Measurements from ENCODE around the gene SLC1A2. TPM values are rescaled to one million over a fixed set of nuclear protein-coding genes. Genes with fewer than 3 reads are reported as not detected.
"Not testable (repeated sequence)": the region's sequence is repeated elsewhere in the genome, so short reads cannot be mapped to it uniquely, and the experiment has no call there.

SLC1A2 gene
- total RNA-seq, 2 donors from 2014 or later, result 1.9 to 2.9 TPM

GRCh38 chr11:35226756-35227155 is 192.6 kb downstream of the SLC1A2 start:
- DNase-seq (ENCODE audit: low spot score); intact Hi-C loops (cut with DNase I): not testable (repeated sequence)

DNA sequence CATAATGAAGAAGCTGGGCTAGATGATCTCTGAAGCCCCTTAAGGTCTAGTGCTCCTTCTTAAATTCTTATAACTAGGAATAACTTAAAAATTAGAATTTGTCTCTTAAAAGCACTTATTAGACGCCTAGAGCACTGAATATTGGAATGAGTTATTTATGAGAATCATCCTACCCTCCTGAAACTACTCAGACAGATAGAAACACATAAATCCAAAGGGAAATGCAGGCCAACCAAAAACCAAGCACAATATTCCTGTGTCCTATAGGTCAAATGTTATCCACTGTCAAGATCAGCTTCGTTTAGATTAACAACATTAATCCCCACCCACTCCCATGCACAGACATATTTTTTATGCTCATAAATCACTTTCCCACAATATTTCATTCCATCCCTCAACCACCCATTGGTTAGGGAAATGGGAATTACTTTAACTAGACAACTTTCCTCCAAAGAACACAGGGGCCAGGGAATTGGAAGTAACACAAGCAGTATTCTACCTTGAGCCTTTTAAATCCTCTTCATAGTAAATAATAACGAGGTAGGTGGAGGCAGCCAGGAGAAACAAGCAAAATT is 193.3 kb downstream of the SLC1A2 start:
- no peak for DNase-seq (ENCODE audit: low spot score)
- intact Hi-C loops (cut with DNase I), result no loop called here

DNA sequence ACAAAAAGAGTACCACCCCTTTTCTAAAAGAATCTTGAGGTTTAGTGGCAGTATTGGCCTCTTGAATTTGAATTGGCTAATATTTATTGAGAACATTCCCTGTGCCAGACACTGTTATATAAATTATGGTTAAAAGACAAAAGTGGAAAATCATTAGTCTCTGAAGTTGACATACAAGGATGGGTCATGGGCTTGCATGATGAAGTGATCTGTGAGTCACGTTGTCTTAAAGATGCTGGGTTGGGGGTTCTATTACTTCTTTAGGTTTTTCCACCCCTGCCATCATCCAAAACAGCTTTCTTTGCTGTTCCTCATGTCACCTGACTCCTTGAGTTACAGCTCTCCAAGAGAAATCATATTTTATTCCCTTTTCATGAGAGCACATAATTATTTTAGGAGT is 195.4 kb downstream of the SLC1A2 start:
- intact Hi-C loops (cut with DNase I), result no loop called here
- no peak for DNase-seq (ENCODE audit: low spot score)

GRCh38 chr11:35223371-35223796 is 196.0 kb downstream of the SLC1A2 start:
- no peak for DNase-seq (ENCODE audit: low spot score)
- intact Hi-C loops (cut with DNase I), result no loop called here

GRCh38 chr11:35218956-35219355 is 200.4 kb downstream of the SLC1A2 start:
- intact Hi-C loops (cut with DNase I), result no loop called here
- DNase-seq (ENCODE audit: low spot score), result no peak

GRCh38 chr11:35216962-35217678 is 202.2 kb downstream of the SLC1A2 start:
- DNase-seq (ENCODE audit: low spot score), result no peak
- intact Hi-C loops (cut with DNase I), result no loop called here

DNA sequence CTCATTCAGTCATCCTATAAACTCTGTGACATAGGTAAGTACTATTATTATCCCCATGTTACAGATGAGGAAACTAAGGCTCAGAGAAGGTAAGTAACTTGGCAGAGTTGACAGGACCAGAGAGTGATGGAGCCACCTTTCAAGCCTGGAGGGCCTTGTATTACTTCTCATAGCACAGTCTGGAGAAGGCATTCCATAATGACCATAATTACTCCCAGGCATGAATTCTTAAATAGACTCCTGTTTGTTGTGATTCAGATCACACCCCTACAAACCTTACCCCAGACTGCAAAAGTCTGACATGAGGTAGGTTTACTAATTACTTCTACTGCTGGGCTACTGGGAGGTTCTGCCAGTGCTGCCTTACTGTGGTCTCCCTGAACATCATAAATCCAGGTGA is 203.4 kb downstream of the SLC1A2 start:
- intact Hi-C loops (cut with DNase I), result no loop called here
- DNase-seq (ENCODE audit: low spot score), result no peak

DNA sequence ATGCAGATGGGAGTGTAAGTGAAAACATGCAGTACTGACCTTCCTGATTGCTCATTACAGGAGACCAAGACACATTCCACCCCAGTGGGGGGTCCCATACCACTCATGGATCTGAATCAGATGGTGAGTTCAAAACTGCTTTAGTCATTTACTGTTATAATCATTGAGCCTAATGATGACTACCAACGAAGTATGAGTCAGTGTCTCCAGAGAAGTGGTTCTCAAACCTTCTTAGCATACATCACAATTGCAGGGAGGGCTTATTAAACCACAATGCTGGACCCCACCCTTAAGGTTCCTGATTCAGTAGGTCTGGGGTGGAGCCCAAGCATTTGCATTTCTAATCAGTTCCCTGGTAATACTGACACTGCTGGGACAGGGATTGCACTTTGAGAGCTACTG is 204.6 kb downstream of the SLC1A2 start:
- DNase-seq (ENCODE audit: low spot score), result no peak
- intact Hi-C loops (cut with DNase I), result no loop called here

- no peak for DNase-seq (ENCODE audit: low spot score)
- intact Hi-C loops (cut with DNase I), result no loop called here
Observed at GRCh38 chr11:35214226-35214770, 205.1 kb downstream of the SLC1A2 start.

GRCh38 chr11:35211952-35212351 is 207.4 kb downstream of the SLC1A2 start:
- no peak for DNase-seq (ENCODE audit: low spot score)
- intact Hi-C loops (cut with DNase I), result no loop called here

- DNase-seq (ENCODE audit: low spot score), result no peak
- intact Hi-C loops (cut with DNase I), result no loop called here
Observed at GRCh38 chr11:35210876-35211546, 208.3 kb downstream of the SLC1A2 start.

DNA sequence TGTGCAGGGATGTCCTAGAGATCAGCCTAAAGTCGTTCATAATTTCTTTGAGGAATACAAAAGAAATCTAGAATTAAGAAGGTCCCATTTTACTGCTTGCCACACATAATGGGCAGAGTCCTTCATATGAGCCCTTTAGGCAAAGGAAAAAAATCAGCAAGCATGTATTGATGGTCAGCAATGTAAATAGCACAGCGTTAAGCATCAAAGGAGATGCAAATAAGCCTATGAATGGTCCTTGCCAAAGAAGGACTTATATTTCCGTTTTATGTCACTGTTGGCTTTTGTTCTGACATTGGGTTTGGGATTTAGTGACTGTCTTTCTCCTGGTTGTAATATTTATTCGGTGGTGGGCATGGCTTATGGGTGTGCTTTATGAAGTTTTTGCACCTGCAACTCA is 210.6 kb downstream of the SLC1A2 start:
- no peak for DNase-seq (ENCODE audit: low spot score)
- intact Hi-C loops (cut with DNase I), result loop anchor here in 1 of 2 donors (10.0 kb wide), 1 partner anchor 204 kb away; no protein-coding TSS in a partner anchor

GRCh38 chr11:35207471-35208403 is 211.6 kb downstream of the SLC1A2 start:
- intact Hi-C loops (cut with DNase I), result loop anchor here in 1 of 2 donors (10.0 kb wide), 1 partner anchor 203 kb away; no protein-coding TSS in a partner anchor
- DNase-seq (ENCODE audit: low spot score), result no peak

GRCh38 chr11:35206616-35207015 is 212.7 kb downstream of the SLC1A2 start:
- intact Hi-C loops (cut with DNase I), result loop anchor here in 1 of 2 donors (10.0 kb wide), 1 partner anchor 202 kb away; no protein-coding TSS in a partner anchor
- no peak for DNase-seq (ENCODE audit: low spot score)

DNA sequence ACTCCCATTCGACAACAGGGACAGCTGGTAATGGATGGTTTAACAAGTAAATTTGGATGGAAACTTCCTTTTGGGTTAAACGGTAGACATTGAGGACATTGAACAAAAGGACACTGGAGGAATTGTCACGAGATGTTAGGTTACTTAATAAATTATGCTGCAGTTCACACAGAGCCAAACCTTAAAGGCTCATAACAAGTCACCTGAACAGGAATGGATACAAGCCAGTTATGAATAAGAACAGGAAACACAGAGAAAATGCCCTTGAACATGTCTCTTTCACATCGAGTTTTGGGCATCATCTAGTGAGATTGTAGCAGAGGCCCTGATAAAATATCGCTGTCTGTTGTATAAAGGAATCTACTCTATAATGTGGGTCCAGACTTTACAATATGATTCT is 214.7 kb downstream of the SLC1A2 start:
- intact Hi-C loops (cut with DNase I), result loop anchor here in 1 of 2 donors (10.0 kb wide), 1 partner anchor 200 kb away; no protein-coding TSS in a partner anchor
- DNase-seq (ENCODE audit: low spot score), result no peak
